Right ventricle myocardium superior (tissue), 1 donor: ENCODE data around the gene GYS1. TPM values are rescaled to one million over a fixed set of nuclear protein-coding genes. Genes with fewer than 3 reads are reported as not detected.
"Not testable (repeated sequence)": the region's sequence is repeated elsewhere in the genome, so short reads cannot be mapped to it uniquely, and the experiment has no call there.

Experiments used
- ATAC-seq: fragments of 200-7000 bp; cut with Tn5 transposase; one replicate; pipeline ENCODE4 v1.9.1; 2020; ENCODE audit warnings: mild to moderate bottlenecking; ENCODE audit not compliant: poor library complexity
- DNase-seq: peaks from one replicate; pipeline ENCODE4 v3.0.0-alpha.2; 2020
- intact Hi-C: fragments of 100-400 bp; cut with DNase I; formaldehyde crosslinking; loops from one replicate; pipeline ENCODE4 v1.11.2; 2022
- total RNA-seq: library from RNA; stranded (reverse); fragmentation: NEBNext Ultra II Directional; extraction: Animal tissue kit (Norgen Biotek cat#: 25700); gene quantifications from one replicate; pipeline ENCODE4 v1.2.1, GENCODE V29; 2021
- donor health status: DM: no; HTN: yes; CAD: no; lungs with severe emphysema.

GYS1 gene
- total RNA-seq, 1 donor from 2014 or later, result 100 TPM

DNA sequence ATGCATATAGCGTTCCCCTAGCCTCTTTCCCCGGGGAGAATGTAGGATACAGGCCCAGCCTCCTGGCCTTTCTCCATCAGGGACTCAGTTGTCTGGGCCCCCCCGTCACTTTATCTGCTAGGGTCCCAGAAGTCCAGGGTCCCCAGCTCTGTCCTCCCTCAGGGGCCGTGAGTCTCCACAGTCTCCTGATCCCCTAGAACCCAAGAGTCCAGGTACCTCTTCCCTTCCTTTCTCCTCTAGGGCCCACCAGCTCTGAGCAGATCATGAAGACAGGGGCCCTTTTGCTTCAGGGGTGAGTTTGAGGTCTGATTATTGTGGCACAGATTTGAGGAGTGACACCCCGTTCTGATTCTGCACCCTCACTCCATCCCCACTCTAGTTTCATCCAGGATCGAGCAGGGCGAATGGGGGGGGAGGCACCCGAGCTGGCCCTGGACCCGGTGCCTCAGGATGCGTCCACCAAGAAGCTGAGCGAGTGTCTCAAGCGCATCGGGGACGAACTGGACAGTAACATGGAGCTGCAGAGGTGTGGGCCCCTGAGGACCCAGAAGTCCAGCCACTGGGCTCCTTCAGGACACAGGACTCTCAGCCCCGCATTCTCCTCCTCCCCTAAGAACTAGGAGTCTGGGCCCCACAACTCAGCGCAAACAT is 37.7 kb downstream of the GYS1 start:
- ATAC-seq (no peak), DNase-seq (no peak)
- intact Hi-C loops, result no loop called here

DNA sequence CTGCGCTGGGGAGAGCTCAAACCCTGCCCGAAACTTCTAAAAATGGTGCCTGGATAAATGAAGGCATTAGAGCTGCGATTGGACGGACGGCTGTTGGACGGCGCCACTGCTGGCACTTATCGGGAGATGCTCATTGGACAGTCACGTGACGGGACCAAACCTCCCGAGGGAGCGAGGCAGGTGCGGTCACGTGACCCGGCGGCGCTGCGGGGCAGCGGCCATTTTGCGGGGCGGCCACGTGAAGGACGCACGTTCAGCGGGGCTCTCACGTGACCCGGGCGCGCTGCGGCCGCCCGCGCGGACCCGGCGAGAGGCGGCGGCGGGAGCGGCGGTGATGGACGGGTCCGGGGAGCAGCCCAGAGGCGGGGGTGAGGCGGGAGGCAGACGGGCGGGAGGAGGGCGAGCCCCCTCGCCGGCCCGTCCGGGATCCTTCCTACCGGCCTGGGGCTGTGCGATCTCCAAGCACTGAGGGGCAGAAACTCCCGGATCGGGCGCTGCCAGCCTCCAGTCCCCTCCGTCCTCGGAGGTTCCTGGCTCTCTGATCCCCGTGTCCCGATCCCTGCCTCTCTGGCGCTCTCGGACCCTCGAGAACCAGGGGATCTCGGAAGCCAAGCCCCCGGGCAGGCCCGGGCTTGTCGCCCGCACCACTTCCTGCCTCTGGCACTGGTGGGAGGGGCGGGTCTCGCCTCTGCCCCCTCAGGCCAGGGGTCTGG is 38.4 kb downstream of the GYS1 start, which contains the start of gene BAX:
Gene BAX (plus strand): TSS at position 281 of the 713 bp plus-strand sequence. CDS start 54 bp downstream, at position 335.
- DNase-seq (peak; percentile 98), ATAC-seq (peak; percentile 97)
- intact Hi-C loops, result no loop called here

DNA sequence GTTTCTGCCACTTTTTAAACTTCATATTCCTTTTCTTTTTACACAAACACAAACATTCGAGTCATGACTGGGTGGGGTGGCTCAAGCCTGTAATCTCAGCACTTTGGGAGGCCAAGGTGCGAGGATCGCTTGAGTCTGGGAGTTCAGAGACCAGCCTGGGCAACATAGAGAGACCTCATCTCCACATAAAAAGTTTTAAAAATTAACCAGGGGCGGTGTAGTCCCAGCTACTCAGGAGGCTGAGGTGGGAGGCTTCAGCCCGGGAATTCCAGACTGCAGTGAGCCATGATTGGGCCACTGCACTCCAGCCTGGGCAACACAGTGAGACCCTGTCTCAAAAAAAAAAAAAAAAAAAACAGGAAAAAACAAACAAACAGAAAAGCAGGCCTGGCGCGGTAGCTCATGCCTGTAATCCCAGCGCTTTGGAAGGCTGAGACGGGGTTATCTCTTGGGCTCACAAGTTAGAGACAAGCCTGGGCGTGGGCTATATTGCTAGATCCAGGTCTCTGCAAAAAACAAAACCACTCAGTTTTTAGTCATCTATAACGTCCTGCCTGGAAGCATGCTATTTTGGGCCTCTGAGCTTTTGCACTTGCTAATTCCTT is 39.0 kb downstream of the GYS1 start:
- DNase-seq (no peak), ATAC-seq (no peak)
- intact Hi-C loops, result no loop called here

DNA sequence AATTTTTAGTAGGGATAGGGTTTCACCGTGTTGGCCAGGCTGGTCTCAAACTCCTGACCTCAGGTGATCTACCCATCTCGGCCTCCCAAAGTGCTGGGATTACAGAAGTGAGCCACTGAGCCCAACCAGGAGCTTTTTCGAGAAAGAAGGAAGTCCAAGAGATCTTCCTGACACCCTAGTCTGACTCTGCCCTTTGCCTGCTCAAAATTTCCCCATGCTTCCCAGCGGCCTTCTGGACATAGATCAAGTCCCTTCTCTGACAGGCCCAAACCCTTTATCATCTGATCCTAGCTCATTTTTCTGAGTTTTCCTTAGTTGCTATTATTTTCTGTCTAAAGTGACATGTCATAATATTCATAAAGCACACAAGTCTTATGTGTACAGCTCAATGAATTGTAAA is 40.0 kb downstream of the GYS1 start:
- intact Hi-C loops, result no loop called here
- DNase-seq, result no peak

DNA sequence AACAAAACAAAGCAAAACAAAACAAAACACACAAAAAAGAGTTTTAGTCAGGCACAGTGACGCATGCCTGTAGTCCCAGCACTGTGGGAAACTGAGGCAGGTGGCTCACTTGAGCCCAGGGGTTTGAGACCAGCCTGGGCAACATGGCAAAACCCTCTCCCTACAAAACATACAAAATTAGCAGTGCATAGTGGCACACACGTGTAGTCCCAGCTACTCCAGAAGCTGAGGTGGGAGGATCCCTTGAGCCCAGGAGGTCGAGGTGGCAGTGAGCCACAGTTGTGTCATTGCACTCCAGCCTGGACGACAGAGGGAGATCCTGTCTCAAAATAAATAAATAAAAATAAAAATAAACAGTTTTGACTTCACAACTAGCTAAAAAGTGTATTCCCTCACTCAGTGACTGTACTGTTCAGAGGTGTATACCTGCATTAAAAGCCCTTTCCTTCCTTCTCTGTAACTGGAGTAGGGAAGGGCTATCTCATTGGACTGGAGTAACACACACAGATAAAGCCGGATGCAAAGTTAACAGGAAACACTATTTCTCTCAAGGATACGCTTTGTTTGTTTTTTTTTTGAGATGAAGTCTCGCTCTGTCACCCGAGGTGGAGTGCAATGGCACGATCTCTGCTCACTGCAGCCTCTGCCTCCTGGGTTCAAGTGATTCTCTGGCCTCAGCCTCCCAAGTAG is 42.1 kb downstream of the GYS1 start:
- ATAC-seq, result no peak
- no peak for DNase-seq
- intact Hi-C loops, result no loop called here

More for the DNA sequence above, 40.0 kb downstream of the GYS1 start:
- no peak for ATAC-seq

DNA sequence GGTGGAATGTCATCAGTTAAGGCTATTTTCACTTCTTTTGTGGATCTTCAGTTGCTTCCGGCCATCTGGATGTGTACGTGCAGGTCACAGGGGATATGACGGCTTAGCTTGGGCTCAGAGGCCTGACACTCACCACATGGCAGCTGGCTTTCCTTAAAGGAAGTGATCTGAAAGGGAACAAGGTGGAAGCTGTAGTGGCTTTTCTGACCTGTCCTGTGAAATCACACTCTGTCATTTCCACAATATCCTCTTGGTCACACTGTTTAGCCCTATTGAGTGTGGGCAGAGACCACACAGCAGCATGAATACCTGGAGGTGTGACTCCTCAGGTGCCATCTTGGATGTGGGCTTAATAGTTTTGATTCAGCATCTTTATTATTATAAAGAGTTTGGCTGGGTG is 43.0 kb downstream of the GYS1 start:
- ATAC-seq, result no peak
- DNase-seq, result no peak
- intact Hi-C loops, result no loop called here

DNA sequence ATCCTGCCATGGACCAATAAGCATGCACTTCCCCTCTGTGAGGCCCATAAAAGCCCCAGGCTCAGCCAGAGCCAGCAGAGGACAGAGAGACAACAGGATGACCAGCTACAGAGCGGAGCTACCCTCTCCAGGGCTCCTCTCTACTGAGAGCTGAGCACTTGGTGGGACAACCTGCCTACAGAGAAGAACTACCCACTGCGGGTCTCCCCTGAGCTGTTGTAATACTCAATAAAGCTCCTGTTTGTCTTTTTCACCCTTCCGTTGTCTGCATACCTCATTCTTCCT is 45.9 kb downstream of the GYS1 start:
- intact Hi-C loops, result no loop called here
- DNase-seq, result no peak
- ATAC-seq, result no peak

DNA sequence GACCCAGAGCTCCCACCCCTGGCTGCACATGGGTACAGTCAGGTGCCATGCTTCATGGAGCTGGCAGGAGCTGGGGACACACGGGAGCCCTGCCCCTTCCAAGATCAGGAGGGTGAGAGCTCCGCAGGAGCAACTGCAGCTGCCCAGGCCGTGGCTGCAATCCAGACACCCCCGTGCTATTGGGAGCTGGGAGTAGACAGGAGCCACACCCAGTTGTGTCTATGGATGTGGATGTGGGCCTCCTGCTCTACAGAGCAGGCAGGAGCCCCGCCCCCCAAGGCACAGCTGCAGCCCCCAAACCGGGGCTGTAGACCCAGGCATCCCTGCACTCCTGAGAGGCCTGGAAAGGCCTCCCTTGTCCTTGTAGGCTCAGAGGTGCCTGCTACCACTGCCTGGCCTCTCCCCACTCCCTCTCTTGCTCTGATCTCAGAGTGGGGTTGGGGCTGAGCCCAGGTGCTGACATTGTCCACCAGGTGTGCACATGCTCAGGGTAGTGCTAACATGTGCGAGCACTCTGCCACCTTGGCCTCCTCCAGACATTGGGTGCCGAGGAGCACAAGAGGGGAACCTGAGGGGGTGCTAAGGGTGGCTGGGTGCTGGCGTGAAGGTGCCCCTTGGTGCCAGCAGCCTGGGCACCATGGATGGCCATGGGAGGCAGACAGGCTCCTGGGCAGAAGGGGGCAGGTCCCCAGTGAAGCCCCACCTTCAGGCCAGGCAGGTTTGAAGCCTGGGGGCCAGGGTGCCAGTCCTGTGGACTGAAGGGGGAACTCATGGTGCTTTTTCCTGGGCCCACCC is 46.4 kb downstream of the GYS1 start:
- ATAC-seq (no peak), DNase-seq (no peak)
- intact Hi-C loops, result no loop called here

DNA sequence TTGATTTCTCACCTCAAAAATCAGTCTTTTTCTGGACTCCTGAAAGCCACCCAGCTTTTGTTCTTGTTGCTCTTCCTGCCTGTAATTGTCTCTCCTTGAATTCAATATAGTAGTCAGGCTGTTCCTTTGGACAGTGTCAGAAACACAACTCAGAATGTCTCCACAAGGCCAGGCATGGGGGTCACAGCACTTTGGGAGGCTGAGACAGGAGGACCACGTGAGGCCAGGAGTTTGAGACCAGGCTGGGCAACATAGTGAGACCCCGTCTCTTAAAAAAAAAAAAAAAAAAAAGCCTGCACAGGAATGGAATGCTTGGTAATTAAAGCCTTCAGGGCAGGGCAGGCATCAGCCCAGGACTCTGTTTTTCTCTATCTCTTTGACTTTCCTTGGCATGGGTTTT is 47.3 kb downstream of the GYS1 start:
- ATAC-seq, result no peak
- intact Hi-C loops, result no loop called here
- no peak for DNase-seq

DNA sequence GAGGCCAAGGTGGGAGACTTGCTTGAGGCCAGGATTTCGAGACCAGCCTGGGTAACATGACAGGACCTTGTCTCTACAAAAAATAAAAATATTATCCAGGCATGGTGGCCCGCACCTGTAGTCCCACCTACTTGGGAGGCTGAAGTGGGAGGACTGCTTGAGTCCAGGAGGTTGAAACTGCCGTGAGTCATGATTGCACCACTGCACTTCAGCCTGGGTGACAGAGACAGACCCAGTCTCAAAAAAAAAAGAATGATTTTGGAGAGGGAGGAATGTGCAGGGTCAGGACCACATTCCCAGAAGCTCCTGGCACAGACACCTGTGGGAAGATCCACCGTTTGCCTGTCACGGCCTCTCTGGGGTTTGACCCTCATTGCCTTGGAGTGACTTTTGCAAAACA is 47.7 kb downstream of the GYS1 start:
- ATAC-seq (no peak), DNase-seq (no peak)
- intact Hi-C loops, result no loop called here

DNA sequence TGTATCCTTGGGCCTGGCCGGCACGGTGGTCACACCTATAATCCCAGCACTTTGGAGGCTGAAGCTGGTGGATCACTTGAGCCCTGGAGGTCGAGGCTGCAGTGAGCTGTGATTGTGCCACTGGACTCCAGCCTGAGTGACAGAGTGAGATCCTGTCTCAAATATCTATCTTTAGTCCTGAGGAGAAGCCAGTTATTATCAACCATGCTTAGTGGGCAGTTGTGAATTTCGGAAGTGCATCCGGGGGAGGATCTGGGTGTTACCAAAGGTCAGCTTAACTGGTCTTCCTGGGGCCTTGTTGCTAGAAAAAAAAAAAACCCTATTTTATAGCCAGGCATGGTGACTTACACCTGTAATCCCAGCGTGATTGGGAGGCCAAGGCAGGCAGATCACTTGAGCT is 50.0 kb downstream of the GYS1 start:
- intact Hi-C loops, result no loop called here
- no peak for ATAC-seq
- DNase-seq, result no peak

DNA sequence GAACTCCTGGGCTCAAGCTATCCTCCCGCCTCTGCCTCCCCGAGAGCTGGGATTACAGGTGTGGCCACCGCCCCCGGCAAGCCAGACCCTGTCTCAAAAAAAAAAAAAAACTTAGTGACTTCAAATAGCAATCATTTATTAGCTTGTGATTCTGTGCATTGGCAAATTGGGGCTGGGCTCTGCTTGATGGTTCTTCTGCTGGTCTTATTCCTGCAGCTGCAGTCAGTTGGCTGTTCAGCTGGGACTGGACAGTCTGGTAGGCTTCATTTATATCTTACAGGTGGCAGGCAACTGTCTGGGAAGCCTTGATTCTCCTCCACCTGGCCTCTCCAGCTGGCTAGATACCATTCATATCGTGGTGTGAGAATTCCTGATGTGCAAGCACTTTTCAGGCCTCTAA is 52.2 kb downstream of the GYS1 start:
- intact Hi-C loops, result no loop called here
- no peak for DNase-seq
- ATAC-seq, result no peak

DNA sequence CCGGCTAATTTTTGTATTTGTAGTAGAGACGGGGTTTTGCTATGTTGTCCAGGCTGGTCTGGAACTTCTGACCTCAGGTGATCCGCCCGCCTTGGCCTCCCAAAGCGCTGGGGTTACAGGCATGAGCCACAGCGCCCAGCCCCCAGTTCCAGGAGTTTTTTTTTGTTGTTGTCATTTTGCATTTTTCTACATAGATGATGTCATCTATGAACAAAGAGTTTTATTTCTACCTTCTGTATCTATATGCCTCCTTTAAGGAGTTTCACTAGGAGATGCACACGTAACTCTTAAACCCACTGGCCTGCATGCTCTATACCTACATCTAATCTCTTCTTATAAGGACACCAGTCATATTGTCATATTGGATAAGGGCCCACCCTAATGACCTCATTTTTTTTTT is 54.9 kb downstream of the GYS1 start:
- no peak for DNase-seq
- no peak for ATAC-seq
- intact Hi-C loops, result no loop called here

DNA sequence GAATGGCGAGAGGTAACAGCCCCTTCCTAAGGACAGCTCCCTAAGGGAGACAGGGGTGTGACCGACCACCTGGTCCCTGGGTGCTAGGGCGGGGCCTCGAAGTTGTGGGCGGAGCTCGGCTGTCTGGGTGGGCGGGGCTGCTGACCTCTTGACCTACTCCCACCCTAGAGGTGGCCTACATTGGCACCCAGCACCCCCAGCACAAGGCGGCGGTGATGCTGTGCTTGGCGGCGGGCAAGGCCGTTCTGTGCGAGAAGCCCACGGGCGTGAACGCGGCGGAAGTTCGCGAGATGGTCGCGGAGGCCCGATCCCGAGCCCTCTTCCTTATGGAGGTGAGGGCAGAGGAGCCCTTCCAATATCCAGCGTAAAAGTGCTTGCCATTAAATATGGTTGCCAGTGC is 57.2 kb downstream of the GYS1 start:
- no peak for DNase-seq
- ATAC-seq, result no peak
- intact Hi-C loops, result no loop called here

DNA sequence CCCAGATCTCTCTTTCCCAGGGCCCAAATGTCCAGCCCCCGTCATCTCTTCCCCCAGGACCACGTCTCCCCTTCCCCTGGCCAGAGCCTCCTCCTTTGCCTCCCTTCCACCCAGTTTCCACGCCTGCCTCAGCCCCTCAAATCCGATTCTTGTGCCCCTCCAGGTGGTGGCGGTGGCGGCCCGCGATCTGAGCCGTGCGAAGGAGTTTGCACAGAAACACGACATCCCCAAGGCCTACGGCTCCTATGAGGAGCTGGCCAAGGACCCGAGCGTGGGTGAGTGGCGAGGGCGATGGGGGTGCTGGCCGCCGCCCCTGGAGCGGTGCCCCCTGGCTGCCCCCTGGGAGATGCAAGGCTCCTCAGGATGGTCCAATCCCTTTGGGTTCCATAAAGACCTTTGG is 58.3 kb downstream of the GYS1 start:
- ATAC-seq (no peak), DNase-seq (no peak)
- intact Hi-C loops, result no loop called here

DNA sequence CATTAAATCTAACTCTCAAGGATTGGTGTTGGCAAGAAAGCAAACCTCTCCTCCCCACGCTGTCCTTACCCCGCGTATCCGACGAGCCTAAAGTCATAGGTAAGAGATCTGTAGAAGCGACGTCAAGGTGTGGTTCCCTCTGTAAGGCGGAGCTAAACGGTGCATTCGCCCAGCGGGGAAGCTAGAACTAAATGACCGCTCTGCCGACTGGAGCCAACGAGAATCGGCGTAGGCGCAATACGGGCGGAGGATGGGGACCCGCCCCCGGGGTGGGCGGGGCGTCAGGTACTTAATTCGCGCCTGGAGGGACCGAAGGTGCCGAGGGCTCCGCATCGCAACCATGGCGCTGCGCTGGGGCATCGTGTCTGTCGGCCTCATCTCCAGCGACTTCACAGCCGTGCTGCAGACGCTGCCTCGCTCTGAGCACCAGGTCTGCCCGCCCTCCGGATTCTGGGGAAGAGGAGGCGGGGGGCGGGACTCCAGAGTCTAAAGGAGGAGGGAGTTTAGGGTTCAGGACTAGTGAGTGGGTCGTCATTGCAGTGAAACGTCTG is 59.7 kb downstream of the GYS1 start, which contains the start of gene DHDH:
Gene DHDH (plus strand): TSS at position 318 of the 551 bp plus-strand sequence. CDS start 23 bp downstream, at position 341.
- intact Hi-C loops, result no loop called here
- ATAC-seq (peak; percentile 90), DNase-seq (peak; percentile 81)

DNA sequence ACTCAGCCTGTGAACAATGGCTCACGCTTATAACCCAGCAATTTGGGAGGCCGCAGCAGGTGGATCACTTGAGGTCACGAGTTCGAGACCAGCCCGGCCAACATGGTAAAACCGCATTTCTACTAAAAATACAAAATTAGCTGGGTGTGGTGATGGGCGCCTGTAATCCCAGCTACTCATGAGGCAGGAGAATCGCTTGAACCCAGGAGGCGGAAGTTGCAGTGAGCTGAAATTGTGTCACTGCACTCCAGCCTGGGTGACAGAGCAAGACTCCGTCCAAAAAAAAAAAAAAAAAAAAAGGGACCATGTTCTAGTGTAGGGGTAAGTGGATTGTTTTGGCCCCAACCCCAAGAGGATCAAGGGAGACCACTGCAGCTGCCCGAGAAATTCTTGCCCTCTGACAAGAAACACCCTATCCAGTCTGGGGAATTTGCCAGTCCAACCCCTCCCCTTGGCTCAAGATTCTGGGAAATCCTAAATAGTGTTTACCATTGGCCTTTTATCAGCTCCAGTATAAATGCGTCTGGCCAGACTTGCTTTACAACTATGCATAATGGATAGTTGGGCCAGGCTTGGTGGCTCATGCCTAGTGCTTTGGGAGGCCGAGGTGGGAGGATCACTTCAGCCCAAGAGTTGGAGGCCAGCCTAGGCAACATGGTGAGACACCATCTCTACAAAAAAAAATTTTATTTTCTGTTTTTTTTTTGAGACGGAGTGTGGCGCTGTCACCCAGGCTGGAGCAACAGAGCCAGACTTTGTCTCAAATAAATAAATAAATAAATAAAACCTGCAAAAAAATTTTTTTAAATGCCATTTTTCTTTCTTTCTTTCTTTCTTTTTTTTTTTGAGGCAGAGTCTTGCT is 64.7 kb downstream of the GYS1 start:
- DNase-seq, result no peak
- no peak for ATAC-seq
- intact Hi-C loops, result no loop called here

DNA sequence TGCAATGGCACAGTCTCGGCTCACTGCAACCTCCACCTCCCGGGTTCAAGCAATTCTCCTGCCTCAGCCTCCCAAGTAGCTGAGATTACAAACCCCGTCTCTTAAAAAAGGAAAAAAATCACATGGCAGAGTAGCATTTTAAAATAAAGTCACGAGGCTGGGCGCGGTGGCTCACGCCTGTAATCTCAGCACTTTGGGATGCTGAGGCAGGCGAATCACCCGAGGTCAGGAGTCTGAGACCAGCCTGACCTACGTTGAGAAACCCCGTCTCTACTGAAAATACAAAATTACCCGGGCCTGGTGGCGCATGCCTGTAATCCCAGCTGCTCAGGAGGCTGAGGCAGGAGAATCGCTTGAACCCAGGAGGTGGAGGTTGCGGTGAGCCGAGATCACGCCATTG is 65.4 kb downstream of the GYS1 start:
- DNase-seq, intact Hi-C loops, ATAC-seq: not testable (repeated sequence)
